ENCODE results near the gene TPR. TPM values are rescaled to one million over a fixed set of nuclear protein-coding genes. Genes with fewer than 3 reads are reported as not detected.

Gene TPR
- total and polyA plus RNA-seq, 10 donors, result 23.8 to 129 (median 101) TPM

GRCh38 chr1:186323865-186324264 is 51.2 kb downstream of the TPR start:
- H3K27ac ChIP-seq, result no peak overlapping the region
- H3K9me3 ChIP-seq, result no peaks in the 10 kb centered on the region
- H3K36me3 ChIP-seq, result peaks cover 5 to 96% (median 84%) of the 10 kb centered on the region in 6 donors
- no peak for DNase-seq
- TF ChIP-seq POLR2AphosphoS5 (IDR thresholded peaks at IDR 0.05) (no peak), POLR2A (IDR thresholded peaks at IDR 0.05) (no peak), CTCF (IDR thresholded peaks at IDR 0.05 in 8 of 11, conservative IDR thresholded peaks at IDR 0.05 in 3 of 11) (no peak)
- 83 to 94% (median 90%) methylated on average over 4 of the region's 4 CpGs for WGBS, 5 donors
- intact Hi-C loops (cut with DNase I; ENCODE audit: low total_unique reads), result no loop called here
- H3K27me3 ChIP-seq (replicated peaks in 1 of 7), result no peaks in the 10 kb centered on the region
- no peak overlapping the region for H3K4me3 ChIP-seq
- no peaks in the 10 kb centered on the region for H3K4me1 ChIP-seq

GRCh38 chr1:186315570-186315969 is 59.5 kb downstream of the TPR start:
- Histone ChIP-seq H3K27me3 (replicated peaks in 1 of 7) (no peaks in the 10 kb centered on the region), H3K27ac (no peak overlapping the region), H3K9me3 (no peaks in the 10 kb centered on the region), H3K4me3 (no peak overlapping the region), H3K4me1 (no peaks in the 10 kb centered on the region), H3K36me3 (peaks cover 0 to 100% (median 93%) of the 10 kb centered on the region in 6 donors)
- TF ChIP-seq POLR2A (IDR thresholded peaks at IDR 0.05) (no peak), CTCF (IDR thresholded peaks at IDR 0.05 in 8 of 11, conservative IDR thresholded peaks at IDR 0.05 in 3 of 11) (no peak), POLR2AphosphoS5 (IDR thresholded peaks at IDR 0.05) (no peak)
- intact Hi-C loops (cut with DNase I; ENCODE audit: low total_unique reads), result loop anchor here (10.0 kb wide), 1 partner anchor 49 kb away; no protein-coding TSS in a partner anchor
- 83 to 91% (median 88%) methylated on average over 3 of the region's 3 CpGs for WGBS, 5 donors
- DNase-seq, result no peak

- Histone ChIP-seq H3K36me3 (peaks cover 0 to 64% (median 53%) of the 10 kb centered on the region in 6 donors), H3K9me3 (no peaks in the 10 kb centered on the region), H3K27ac (no peak overlapping the region), H3K27me3 (replicated peaks in 1 of 7) (no peaks in the 10 kb centered on the region), H3K4me3 (no peak overlapping the region), H3K4me1 (no peaks in the 10 kb centered on the region)
- DNase-seq, result no peak
- intact Hi-C loops (cut with DNase I; ENCODE audit: low total_unique reads), result loop anchor here (10.0 kb wide), 1 partner anchor 53 kb away; no protein-coding TSS in a partner anchor
- WGBS, 5 donors, result 95 to 96% (median 96%) methylated on average over 3 of the region's 3 CpGs
- no peak for TF ChIP-seq POLR2A (IDR thresholded peaks at IDR 0.05)
- TF ChIP-seq CTCF (IDR thresholded peaks at IDR 0.05 in 8 of 11, conservative IDR thresholded peaks at IDR 0.05 in 3 of 11), result no peak
- TF ChIP-seq POLR2AphosphoS5 (IDR thresholded peaks at IDR 0.05), result no peak
Observed at GRCh38 chr1:186311375-186312051, 63.5 kb downstream of the TPR start.

GRCh38 chr1:186310307-186310706 is 64.7 kb downstream of the TPR start:
- intact Hi-C loops (cut with DNase I; ENCODE audit: low total_unique reads), result loop anchor here (10.0 kb wide), 1 partner anchor 54 kb away; no protein-coding TSS in a partner anchor
- DNase-seq, result no peak
- H3K36me3 ChIP-seq, result peaks cover 0 to 52% (median 41%) of the 10 kb centered on the region in 6 donors
- H3K4me3 ChIP-seq, result no peak overlapping the region
- H3K27me3 ChIP-seq (replicated peaks in 1 of 7), result no peaks in the 10 kb centered on the region
- no peak overlapping the region for H3K27ac ChIP-seq
- TF ChIP-seq POLR2AphosphoS5 (IDR thresholded peaks at IDR 0.05) (no peak), CTCF (IDR thresholded peaks at IDR 0.05 in 8 of 11, conservative IDR thresholded peaks at IDR 0.05 in 3 of 11) (no peak), POLR2A (IDR thresholded peaks at IDR 0.05) (no peak)
- H3K4me1 ChIP-seq, result peaks cover 0 to 8% (median 5%) of the 10 kb centered on the region in 6 donors
- 93 to 97% (median 96%) methylated on average over 4 of the region's 4 CpGs for WGBS, 5 donors
- no peaks in the 10 kb centered on the region for H3K9me3 ChIP-seq
